ENCODE data around the gene CFAP410.
A peak's percentile ranks its signal among the peaks of the same experiment; 100 is the strongest.

Gene CFAP410

GRCh38 chr21:44349847-44350772 lies 10.9 kb upstream of the CFAP410 start:
- Histone ChIP-seq H2BK120ac (ENCODE audit: low read depth, low read length) (peak overlapping the region; percentile 31), H3K9ac (ENCODE audit: low read depth, low read length, poor library complexity) (no peak overlapping the region), H4K8ac (ENCODE audit: low read depth, low read length) (no peak overlapping the region), H3K4ac (ENCODE audit: low read length) (no peak overlapping the region), H2BK15ac (ENCODE audit: low read length) (peak overlapping the region; percentile 89), H3K27me3 (ENCODE audit: control insufficient read depth in 3 of 3, insufficient read depth in 3 of 3, low read depth in 1 of 3, low read length in 3 of 3) (peaks cover 2 to 28% (median 8%) of the 10 kb centered on the region in 3 experiments), H2BK5ac (ENCODE audit: low read length) (no peak overlapping the region), H3K36me3 (replicated peaks in 1 of 2; ENCODE audit: control insufficient read depth in 2 of 2, insufficient read depth in 2 of 2, low read length in 2 of 2) (no peaks in the 10 kb centered on the region), H3K4me2 (ENCODE audit: insufficient read depth, low read length, poor library complexity, severe bottlenecking) (peak overlapping the region; percentile 25), H3K4me3 (ENCODE audit: low read length in 2 of 2) (no peak overlapping the region), H3K4me1 (ENCODE audit: control insufficient read depth in 2 of 2, insufficient read depth in 1 of 2, low read depth in 1 of 2, low read length in 2 of 2) (no peaks in the 10 kb centered on the region), H3K14ac (ENCODE audit: low read length) (peak overlapping the region; percentile 82), H3K23ac (ENCODE audit: low read depth, low read length, poor library complexity) (no peak overlapping the region), H3K79me1 (ENCODE audit: low read depth, low read length) (peaks cover 2% of the 10 kb centered on the region), H2AK5ac (ENCODE audit: low read depth, low read length) (peak overlapping the region; percentile 56), H2AFZ (ENCODE audit: low read length) (no peak overlapping the region), H2BK12ac (ENCODE audit: low read length) (peak overlapping the region; percentile 41), H3K9me3 (replicated peaks in 1 of 2; ENCODE audit: control insufficient read depth in 2 of 2, insufficient read depth in 1 of 2, low read depth in 1 of 2, low read length in 2 of 2) (no peaks in the 10 kb centered on the region), H3K18ac (ENCODE audit: low read length) (peak overlapping the region; percentile 28), H4K91ac (ENCODE audit: low read depth, low read length, poor library complexity) (no peak overlapping the region), H3K27ac (replicated peaks; ENCODE audit: low read length) (no peak overlapping the region)
- DNase-seq (ENCODE audit: low spot score): no peak
- whole genome bisulfite sequencing, 2 donors (ENCODE audit: extremely low coverage in 2 of 2, insufficient read length in 2 of 2, insufficient replicate concordance in 1 of 2): no CpG with 5 or more reads among the region's 113 CpGs

- WGBS, 2 donors (ENCODE audit: extremely low coverage in 2 of 2, insufficient read length in 2 of 2, insufficient replicate concordance in 1 of 2): no CpG with 5 or more reads among the region's 12 CpGs
Observed at GRCh38 chr21:44349416-44349846, 10.2 kb upstream of the CFAP410 start.

GRCh38 chr21:44348861-44349260 lies 9.7 kb upstream of the CFAP410 start:
- Histone ChIP-seq H3K27me3 (ENCODE audit: control insufficient read depth in 3 of 3, insufficient read depth in 3 of 3, low read depth in 1 of 3, low read length in 3 of 3) (peaks cover 2 to 28% (median 8%) of the 10 kb centered on the region in 3 experiments), H3K23ac (ENCODE audit: low read depth, low read length, poor library complexity) (peak overlapping the region; percentile 65), H2AK5ac (ENCODE audit: low read depth, low read length) (peak overlapping the region; percentile 91), H3K18ac (ENCODE audit: low read length) (peak overlapping the region; percentile 8), H3K4ac (ENCODE audit: low read length) (no peak overlapping the region), H3K4me1 (ENCODE audit: control insufficient read depth in 2 of 2, insufficient read depth in 1 of 2, low read depth in 1 of 2, low read length in 2 of 2) (no peaks in the 10 kb centered on the region), H2BK15ac (ENCODE audit: low read length) (peak overlapping the region; percentile 89), H3K14ac (ENCODE audit: low read length) (no peak overlapping the region), H3K79me1 (ENCODE audit: low read depth, low read length) (peaks cover 2% of the 10 kb centered on the region), H2BK12ac (ENCODE audit: low read length) (peak overlapping the region; percentile 58), H3K27ac (replicated peaks; ENCODE audit: low read length) (no peak overlapping the region), H3K4me2 (ENCODE audit: insufficient read depth, low read length, poor library complexity, severe bottlenecking) (no peak overlapping the region), H2AFZ (ENCODE audit: low read length) (no peak overlapping the region), H2BK120ac (ENCODE audit: low read depth, low read length) (peak overlapping the region; percentile 31), H4K8ac (ENCODE audit: low read depth, low read length) (no peak overlapping the region), H3K9ac (ENCODE audit: low read depth, low read length, poor library complexity) (no peak overlapping the region), H3K4me3 (ENCODE audit: low read length in 2 of 2) (no peak overlapping the region), H3K9me3 (replicated peaks in 1 of 2; ENCODE audit: control insufficient read depth in 2 of 2, insufficient read depth in 1 of 2, low read depth in 1 of 2, low read length in 2 of 2) (no peaks in the 10 kb centered on the region), H4K91ac (ENCODE audit: low read depth, low read length, poor library complexity) (no peak overlapping the region), H3K36me3 (replicated peaks in 1 of 2; ENCODE audit: control insufficient read depth in 2 of 2, insufficient read depth in 2 of 2, low read length in 2 of 2) (no peaks in the 10 kb centered on the region), H2BK5ac (ENCODE audit: low read length) (no peak overlapping the region)
- DNase-seq (ENCODE audit: low spot score): no peak
- WGBS, 2 donors (ENCODE audit: extremely low coverage in 2 of 2, insufficient read length in 2 of 2, insufficient replicate concordance in 1 of 2): no CpG with 5 or more reads among the region's 19 CpGs

More at GRCh38 chr21:44349416-44349846, 10.2 kb upstream of the CFAP410 start:
- Histone ChIP-seq H3K4me1 (ENCODE audit: control insufficient read depth in 2 of 2, insufficient read depth in 1 of 2, low read depth in 1 of 2, low read length in 2 of 2) (no peaks in the 10 kb centered on the region), H3K27me3 (ENCODE audit: control insufficient read depth in 3 of 3, insufficient read depth in 3 of 3, low read depth in 1 of 3, low read length in 3 of 3) (peaks cover 2 to 28% (median 8%) of the 10 kb centered on the region in 3 experiments), H3K18ac (ENCODE audit: low read length) (peak overlapping the region; percentile 8), H3K4ac (ENCODE audit: low read length) (peak overlapping the region; percentile 37), H3K23ac (ENCODE audit: low read depth, low read length, poor library complexity) (peak overlapping the region; percentile 65), H2BK120ac (ENCODE audit: low read depth, low read length) (peak overlapping the region; percentile 31), H3K36me3 (replicated peaks in 1 of 2; ENCODE audit: control insufficient read depth in 2 of 2, insufficient read depth in 2 of 2, low read length in 2 of 2) (no peaks in the 10 kb centered on the region), H3K9ac (ENCODE audit: low read depth, low read length, poor library complexity) (peak overlapping the region; percentile 3), H3K4me2 (ENCODE audit: insufficient read depth, low read length, poor library complexity, severe bottlenecking) (no peak overlapping the region), H3K27ac (replicated peaks; ENCODE audit: low read length) (no peak overlapping the region), H3K79me1 (ENCODE audit: low read depth, low read length) (peaks cover 2% of the 10 kb centered on the region), H2BK5ac (ENCODE audit: low read length) (no peak overlapping the region), H2BK12ac (ENCODE audit: low read length) (peak overlapping the region; percentile 58), H4K8ac (ENCODE audit: low read depth, low read length) (no peak overlapping the region), H2AK5ac (ENCODE audit: low read depth, low read length) (peak overlapping the region; percentile 91), H2BK15ac (ENCODE audit: low read length) (peak overlapping the region; percentile 89), H3K4me3 (ENCODE audit: low read length in 2 of 2) (no peak overlapping the region), H3K9me3 (replicated peaks in 1 of 2; ENCODE audit: control insufficient read depth in 2 of 2, insufficient read depth in 1 of 2, low read depth in 1 of 2, low read length in 2 of 2) (no peaks in the 10 kb centered on the region), H3K14ac (ENCODE audit: low read length) (peak overlapping the region; percentile 82), H4K91ac (ENCODE audit: low read depth, low read length, poor library complexity) (no peak overlapping the region), H2AFZ (ENCODE audit: low read length) (no peak overlapping the region)
- no peak for DNase-seq (ENCODE audit: low spot score)

GRCh38 chr21:44347911-44348451 lies 8.8 kb upstream of the CFAP410 start:
- Histone ChIP-seq H3K18ac (ENCODE audit: low read length) (no peak overlapping the region), H4K91ac (ENCODE audit: low read depth, low read length, poor library complexity) (no peak overlapping the region), H3K4me1 (ENCODE audit: control insufficient read depth in 2 of 2, insufficient read depth in 1 of 2, low read depth in 1 of 2, low read length in 2 of 2) (no peaks in the 10 kb centered on the region), H2BK120ac (ENCODE audit: low read depth, low read length) (no peak overlapping the region), H3K4me2 (ENCODE audit: insufficient read depth, low read length, poor library complexity, severe bottlenecking) (no peak overlapping the region), H2BK15ac (ENCODE audit: low read length) (no peak overlapping the region), H3K9me3 (replicated peaks in 1 of 2; ENCODE audit: control insufficient read depth in 2 of 2, insufficient read depth in 1 of 2, low read depth in 1 of 2, low read length in 2 of 2) (no peaks in the 10 kb centered on the region), H4K8ac (ENCODE audit: low read depth, low read length) (no peak overlapping the region), H3K9ac (ENCODE audit: low read depth, low read length, poor library complexity) (no peak overlapping the region), H2AFZ (ENCODE audit: low read length) (peak overlapping the region; percentile 66), H2BK12ac (ENCODE audit: low read length) (no peak overlapping the region), H3K23ac (ENCODE audit: low read depth, low read length, poor library complexity) (no peak overlapping the region), H3K14ac (ENCODE audit: low read length) (no peak overlapping the region), H3K27ac (replicated peaks; ENCODE audit: low read length) (no peak overlapping the region), H3K4ac (ENCODE audit: low read length) (no peak overlapping the region), H2BK5ac (ENCODE audit: low read length) (no peak overlapping the region), H3K4me3 (ENCODE audit: low read length in 2 of 2) (no peak overlapping the region), H3K27me3 (ENCODE audit: control insufficient read depth in 3 of 3, insufficient read depth in 3 of 3, low read depth in 1 of 3, low read length in 3 of 3) (peaks cover 2 to 28% (median 8%) of the 10 kb centered on the region in 3 experiments), H3K36me3 (replicated peaks in 1 of 2; ENCODE audit: control insufficient read depth in 2 of 2, insufficient read depth in 2 of 2, low read length in 2 of 2) (no peaks in the 10 kb centered on the region), H3K79me1 (ENCODE audit: low read depth, low read length) (no peaks in the 10 kb centered on the region), H2AK5ac (ENCODE audit: low read depth, low read length) (no peak overlapping the region)
- WGBS, 2 donors (ENCODE audit: extremely low coverage in 2 of 2, insufficient read length in 2 of 2, insufficient replicate concordance in 1 of 2): no CpG with 5 or more reads among the region's 22 CpGs
- DNase-seq (ENCODE audit: low spot score): no peak

Measured in neuronal stem cell (in vitro differentiated cells).